NCI-H1930 (cell line): ENCODE data around the gene ZNF462.

ENCODE experiments used
- DNase-seq, 2 experiments: peaks; one replicate each; lab custom pipeline; 2025; lab: John Stamatoyannopoulos, UW

The ZNF462 gene

GRCh38 chr9:106927916-106928315 is 65.0 kb downstream of the ZNF462 start:
- DNase-seq, result no peak

- no peak for DNase-seq
These were observed 65.4 kb downstream of the ZNF462 start for GRCh38 chr9:106928350-106928749.

GRCh38 chr9:106929471-106930177 is 66.7 kb downstream of the ZNF462 start:
- DNase-seq, result no peak

DNA sequence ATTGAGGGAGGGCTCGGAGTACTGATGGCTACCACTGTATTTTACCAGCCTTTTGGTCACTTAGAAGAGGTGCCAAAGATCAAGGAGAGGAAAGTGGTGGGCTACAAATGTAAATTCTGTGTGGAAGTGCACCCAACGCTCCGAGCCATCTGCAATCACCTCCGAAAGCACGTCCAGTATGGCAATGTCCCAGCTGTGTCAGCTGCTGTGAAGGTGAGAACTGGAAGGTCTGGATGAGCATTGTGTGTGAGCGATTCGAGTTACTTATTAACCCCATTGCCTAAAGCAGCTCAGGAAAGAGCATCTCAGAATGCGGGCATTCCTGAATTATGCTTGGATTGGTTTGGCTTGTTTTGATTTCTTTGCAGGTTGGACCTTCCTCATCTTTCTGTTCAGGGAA is 67.5 kb downstream of the ZNF462 start:
- no peak for DNase-seq

- no peak for DNase-seq
These were observed 68.5 kb downstream of the ZNF462 start for GRCh38 chr9:106931466-106931865.

DNA sequence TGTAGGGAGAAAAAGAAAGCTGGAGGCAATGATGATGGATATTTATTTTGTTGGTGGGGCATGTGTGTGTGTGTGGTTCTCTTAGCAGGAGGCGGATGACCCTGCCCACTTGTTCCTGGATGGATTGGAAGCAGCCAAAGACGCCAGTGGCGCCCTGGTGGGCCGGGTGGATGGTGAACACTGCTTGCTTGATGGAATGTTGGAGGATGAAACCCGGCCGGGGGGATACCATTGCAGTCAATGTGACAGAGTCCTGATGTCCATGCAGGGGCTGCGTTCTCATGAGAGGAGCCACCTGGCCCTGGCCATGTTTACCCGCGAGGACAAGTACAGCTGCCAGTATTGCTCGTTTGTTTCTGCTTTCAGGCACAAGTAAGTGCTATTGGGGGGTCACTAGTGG is 69.2 kb downstream of the ZNF462 start:
- no peak for DNase-seq

GRCh38 chr9:106932675-106933074 is 69.7 kb downstream of the ZNF462 start:
- DNase-seq, result no peak

GRCh38 chr9:106933470-106933869 is 70.5 kb downstream of the ZNF462 start:
- no peak for DNase-seq

- DNase-seq, result no peak
These were observed 71.7 kb downstream of the ZNF462 start for GRCh38 chr9:106934442-106935238.

DNA sequence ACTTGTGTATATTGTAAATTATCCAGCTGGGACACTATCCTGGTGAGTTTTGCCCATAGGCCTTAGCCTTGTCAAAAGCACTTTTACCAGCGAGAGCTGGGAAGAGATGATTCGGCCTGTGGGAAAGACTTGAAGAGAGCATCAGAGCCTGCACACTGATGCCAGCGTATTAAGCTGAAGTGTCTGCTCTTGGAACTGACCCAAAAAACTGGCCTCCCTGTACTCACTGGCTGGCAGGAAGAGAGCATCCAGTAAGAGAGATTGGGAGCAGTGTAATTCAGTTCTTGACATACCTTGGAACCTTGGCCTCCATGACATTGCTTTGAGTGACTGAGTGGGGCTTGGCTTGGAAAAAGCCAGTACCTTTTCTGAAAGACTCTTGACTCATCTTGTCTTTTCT is 73.7 kb downstream of the ZNF462 start:
- no peak for DNase-seq

DNA sequence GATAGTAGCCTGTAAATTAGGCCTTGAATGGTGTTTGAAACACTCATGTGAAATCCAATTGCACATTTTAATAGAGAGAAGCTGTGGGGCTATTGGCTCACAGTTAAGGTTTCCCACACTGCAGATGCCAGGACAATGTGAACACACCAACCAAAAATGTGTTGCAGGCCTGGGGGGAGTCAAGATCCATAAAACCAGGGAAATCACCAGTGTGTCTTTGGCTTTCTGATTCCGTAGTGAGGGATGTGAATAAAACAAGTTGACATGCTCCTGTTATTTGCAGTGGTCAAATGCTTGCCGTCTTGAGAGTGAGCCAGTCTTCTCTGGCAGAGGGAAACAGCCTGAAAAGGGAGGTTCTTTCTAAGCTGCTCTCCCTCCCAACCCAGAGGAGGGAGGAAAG is 79.0 kb downstream of the ZNF462 start:
- DNase-seq, result no peak

GRCh38 chr9:106945727-106946660 is 83.0 kb downstream of the ZNF462 start:
- DNase-seq, result no peak

DNA sequence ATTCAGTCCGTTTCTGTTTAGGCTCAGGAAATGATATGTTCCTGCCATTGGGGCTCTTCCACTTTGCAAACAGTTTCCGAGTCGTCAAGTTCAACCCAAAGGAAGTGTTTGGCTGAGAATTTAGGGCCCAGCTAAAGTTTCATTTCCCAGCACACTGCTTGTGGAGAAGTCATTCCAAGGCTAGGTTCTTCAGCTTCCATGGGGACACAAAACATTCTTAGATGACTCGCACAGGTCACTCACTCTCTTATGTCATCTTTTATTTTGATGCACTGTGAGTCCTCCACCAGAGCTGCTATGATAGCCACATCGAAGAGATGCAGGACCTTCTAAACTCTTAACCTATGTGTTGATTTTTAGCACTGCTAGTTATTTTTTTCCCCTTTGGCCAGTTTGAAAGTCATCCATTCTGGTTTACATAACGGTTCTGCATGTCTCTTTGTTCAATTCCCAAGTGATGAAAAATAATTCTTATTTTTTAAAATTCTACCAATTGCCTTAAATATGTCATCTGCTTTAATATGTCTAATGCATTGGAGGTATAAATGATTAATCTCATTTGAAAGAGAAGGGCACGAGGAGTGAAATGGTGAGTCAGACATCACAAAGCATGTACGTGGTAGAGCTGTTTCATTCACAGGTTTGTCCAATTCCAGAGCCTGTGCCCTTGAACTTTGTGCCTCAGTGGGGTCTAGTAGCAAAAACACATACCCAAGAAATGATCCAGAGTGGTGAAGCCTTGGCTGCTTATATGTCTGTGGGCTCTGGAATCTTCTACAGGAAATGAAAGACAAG is 84.3 kb downstream of the ZNF462 start:
- DNase-seq, result no peak

- no peak for DNase-seq
These were observed 90.2 kb downstream of the ZNF462 start for GRCh38 chr9:106953174-106953573.

GRCh38 chr9:106954558-106954957 is 91.6 kb downstream of the ZNF462 start:
- no peak for DNase-seq

GRCh38 chr9:106954974-106955850 is 92.2 kb downstream of the ZNF462 start:
- no peak for DNase-seq

DNA sequence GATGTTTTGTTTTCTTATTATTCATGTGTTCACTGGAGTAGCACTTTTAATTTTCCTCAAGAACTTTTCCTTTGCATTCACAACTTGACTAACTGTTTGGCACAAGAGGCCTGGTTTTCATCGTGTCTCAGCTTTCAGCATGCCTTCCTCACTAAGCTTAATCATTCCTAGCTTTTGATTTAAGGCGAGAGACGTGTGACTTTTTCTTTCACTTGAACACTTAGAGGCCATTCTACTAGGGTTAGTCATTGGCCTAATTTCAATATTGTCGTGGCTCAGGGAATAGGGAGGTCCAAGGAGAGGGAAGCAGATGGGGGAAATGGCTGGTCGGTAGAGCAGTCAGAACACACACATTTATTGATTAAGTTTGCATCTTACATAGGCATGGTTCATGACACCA is 94.0 kb downstream of the ZNF462 start:
- no peak for DNase-seq

DNA sequence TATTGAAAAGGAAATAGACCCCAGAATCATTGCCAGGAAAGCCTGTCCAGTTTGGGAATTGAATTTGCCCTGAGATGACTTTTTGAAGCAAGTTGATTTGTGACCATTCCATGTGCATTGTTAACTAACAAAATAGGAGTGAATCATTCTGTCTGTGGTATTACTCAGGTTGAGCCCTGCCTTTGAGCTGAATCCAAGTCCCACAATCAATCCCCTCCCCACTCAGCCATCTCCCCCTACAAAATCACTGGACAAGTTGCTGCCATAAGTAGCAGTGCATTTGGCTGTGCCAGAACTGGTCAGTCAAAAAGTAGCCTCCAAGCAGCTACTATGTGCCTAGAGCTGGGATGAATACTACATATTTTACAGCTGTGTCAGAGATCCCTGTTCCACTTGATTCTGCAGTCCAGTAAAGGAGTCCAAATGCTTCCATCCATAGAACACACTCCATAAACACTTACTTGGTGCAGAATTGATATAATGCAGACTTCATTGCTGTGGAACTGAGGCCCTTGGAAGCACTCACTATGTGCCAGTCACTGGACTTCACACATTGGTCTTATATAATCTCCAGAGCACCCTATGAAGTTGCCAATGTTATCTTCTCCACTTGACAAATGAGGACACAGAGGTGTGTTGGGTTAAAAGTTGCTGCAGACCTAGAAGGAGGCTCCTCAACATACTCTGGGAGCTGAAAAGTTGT is 96.1 kb downstream of the ZNF462 start:
- no peak for DNase-seq

DNA sequence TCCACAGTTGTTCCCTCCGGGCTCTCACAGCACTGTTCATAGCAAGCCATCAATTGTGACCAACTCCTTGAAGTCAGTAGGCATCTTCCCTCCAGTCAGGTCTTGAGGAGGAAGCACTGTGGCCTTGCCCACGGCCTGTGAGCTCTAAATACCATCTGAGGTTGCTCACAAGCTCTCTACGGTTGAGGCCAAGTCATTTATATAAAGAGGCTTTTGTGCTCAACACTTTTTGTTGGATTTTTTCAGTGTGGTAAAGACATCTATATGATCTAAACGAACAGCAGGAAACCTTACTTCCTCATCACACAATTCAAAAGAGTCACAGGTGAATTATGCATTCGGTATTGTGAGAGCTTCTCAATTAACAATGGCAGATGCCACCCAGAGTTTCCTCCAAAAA is 97.3 kb downstream of the ZNF462 start:
- no peak for DNase-seq

DNA sequence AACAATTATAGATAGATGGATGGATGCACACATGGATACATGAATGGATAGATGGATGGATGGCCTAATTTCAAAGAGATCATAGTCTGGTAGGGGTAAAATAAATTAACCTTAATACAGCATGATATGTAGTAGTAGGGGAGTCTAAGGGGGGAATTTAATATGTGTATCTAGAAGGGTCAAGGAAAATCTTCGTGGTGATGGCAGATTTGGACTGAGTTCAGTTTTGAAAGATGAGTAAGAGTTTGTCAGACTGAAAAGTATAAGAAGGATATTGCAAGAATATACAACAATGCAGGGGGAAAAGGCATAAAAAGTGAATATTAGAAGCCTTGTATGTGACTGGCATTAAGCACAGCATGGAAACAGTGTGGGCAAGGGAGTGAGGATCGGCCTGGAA is 98.7 kb downstream of the ZNF462 start:
- DNase-seq, result no peak
